GM19240 (cell line): ENCODE results near the gene ZPLD1.

Source experiments
- DNase-seq: peaks from one replicate; pipeline ENCODE4 v3.0.0; 2011; ENCODE audit warnings: low spot score; ENCODE audit not compliant: insufficient read length

The ZPLD1 gene

DNA sequence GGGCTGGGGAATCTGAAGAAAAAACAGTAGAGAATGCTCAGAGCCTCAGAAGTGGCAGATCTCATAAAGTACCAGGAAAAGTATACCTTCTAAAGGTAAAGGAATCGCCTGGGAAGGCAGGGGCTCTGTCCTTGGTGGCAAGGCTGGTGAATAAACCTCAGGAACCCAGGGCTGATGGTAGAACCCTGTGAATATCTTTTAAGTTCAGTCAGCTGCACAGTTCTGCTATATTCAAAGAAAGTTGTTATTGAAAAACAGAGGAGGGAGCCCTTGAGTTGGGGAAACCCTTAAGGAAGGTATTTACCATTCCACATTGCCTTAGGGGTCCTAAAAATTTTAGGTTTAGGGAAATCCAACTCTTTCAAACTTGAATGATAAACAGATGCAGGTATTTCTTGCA is 31.2 kb downstream of the ZPLD1 start:
- DNase-seq: no peak

DNA sequence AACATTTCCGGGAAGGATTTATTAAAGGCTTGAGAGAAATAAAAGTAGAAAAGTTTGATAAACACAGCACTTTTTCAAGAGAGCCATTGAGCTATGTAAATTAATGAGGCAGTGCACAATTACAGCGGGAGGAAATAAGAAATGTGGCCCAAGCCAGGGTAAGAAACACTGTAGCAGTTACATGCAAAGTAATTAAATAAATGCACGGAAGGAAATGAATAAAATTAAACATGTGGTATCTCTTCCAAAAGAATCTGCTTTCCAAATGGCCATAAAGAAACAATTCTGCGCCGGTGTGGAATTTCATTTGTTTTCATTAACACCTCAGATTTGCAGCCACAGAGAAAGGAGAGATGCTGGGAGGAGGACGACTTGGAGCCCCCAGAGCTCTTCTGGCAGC is 35.3 kb downstream of the ZPLD1 start:
- no peak for DNase-seq

DNA sequence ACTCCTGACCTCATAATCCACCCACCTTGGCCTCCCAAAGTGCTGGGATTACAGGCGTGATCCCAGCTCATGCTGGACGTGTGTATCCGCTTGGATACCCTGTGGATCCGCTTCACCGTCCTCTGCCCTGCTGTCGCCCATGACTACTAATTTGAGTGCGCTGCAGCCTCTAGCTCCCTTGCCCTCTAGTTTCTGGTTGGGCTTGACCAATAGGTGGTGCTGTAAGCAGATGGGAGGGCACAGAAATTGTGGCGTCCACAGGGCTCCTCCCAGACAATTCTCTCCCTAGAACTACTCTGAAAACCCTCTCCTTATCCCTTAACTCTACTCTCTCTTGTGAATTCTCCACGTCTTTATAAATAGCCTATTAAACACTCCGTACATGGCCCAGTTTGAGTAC is 36.2 kb downstream of the ZPLD1 start:
- no peak for DNase-seq

GRCh38 chr3:102471491-102471890 is 36.7 kb downstream of the ZPLD1 start:
- DNase-seq: no peak

DNA sequence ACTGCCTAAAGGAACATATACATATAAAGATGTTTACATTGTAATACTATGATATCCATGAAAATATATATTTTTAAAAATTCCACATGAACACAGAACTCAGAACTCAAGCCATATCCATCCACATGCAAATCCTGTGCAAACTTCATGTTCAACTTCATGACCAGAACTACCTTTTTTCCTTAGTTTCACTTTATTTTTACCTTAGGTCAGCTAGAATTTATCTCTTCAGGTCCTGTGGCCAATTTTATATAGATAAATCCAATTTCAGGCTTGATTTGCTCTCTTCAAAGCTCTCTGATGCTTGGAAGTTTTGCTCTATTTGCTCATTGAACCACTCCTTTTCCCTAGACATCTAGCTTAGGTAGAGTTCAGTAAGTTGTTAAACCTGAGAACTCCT is 38.8 kb downstream of the ZPLD1 start:
- DNase-seq: no peak

GRCh38 chr3:102474207-102474606 is 39.4 kb downstream of the ZPLD1 start:
- no peak for DNase-seq

DNA sequence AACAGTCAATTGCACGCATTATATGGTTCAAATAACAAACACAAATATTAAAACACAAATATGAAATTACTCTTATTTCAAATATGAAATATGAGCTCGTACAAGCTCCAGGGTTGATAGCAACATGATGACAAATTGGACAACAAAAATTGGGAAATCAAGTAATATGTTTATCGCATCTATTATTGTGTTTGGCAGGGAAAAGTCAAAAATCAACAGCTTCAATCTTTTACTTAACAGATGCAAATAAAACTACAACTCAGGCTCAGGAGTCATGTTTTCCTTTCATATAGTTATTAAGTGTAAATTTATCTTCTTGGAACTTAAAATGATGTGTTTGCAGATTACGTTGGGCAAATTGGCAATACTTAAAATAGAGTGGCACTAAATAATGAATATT is 41.4 kb downstream of the ZPLD1 start:
- no peak for DNase-seq

- no peak for DNase-seq
Measured at GRCh38 chr3:102478160-102478559, 43.3 kb downstream of the ZPLD1 start.

DNA sequence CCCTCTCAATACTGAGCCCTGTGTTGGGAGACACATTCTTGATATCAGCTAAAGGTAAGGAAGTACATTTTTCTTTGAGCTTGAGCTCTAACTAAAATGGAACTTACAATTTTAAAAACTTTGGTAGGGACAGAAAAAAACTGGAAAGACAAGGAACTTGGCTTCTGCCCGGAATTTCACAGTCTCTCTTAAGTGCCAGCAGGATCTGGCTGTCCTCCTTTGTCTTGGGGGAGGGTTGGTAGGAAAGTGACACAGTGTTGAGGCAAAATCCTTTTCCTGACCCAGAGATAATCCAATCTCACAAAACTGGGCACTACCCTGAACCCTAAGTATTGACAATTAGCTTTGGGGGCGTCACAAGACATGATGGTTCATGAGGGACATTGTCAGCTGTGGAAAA is 45.3 kb downstream of the ZPLD1 start:
- no peak for DNase-seq

DNA sequence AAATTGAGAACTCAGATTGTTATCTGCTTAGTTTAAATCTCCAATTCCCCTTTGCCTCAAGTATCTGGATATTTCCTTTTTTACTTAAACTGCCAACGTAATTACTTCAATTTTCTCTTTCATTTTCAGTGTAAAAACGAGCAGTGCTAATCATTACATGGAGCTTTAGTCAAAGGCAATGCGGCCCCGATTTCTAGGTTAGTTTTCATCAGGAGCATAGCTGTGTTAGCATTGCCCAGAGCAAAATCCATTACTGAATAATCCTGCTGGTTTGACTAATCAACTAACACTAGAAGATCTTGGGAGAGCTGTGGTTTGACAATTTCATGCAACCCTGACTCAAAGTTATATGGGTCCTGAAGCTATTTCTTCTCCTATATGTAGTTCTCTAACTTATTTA is 46.2 kb downstream of the ZPLD1 start:
- no peak for DNase-seq

GRCh38 chr3:102483556-102483955 is 48.7 kb downstream of the ZPLD1 start:
- no peak for DNase-seq

DNA sequence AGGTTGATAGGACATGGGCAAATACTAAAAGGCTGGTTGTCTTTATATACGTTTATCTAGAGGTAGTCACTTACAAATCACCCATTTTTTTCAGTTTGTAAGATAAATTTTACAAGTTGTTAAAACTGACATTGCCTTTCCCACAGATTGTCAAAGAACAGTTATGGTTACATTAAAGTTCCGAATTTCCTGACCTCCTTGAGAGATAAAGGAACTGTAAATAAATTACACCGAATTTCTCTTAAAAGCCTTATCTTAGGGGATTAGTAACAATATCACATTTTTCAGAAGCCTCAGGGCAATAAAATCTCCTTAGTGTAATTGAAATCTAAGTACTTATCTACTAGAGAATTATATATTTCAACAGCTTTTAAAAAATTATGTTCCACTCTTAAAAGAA is 49.5 kb downstream of the ZPLD1 start:
- no peak for DNase-seq

- DNase-seq: no peak
Measured at GRCh38 chr3:102485701-102486100, 50.9 kb downstream of the ZPLD1 start.

DNA sequence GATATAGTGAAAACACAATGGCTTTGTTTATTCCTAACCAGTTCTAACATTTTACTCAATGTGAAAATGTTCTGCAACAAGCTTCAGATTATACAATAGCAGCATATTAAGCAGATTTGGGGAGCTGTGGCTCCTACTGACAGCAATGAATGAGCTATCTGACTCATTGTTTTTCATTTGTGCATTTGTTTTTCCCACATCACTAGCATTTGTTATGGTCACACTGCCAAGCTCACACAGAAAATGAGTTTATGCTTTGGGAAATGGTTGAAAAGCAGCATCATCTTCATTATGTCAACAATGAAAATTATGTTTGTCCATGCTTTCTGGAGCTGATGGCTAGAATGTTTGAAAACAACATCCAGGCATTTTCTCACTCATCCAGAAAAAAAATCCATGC is 53.5 kb downstream of the ZPLD1 start:
- DNase-seq: no peak

- DNase-seq: no peak
Measured at GRCh38 chr3:102492300-102492699, 57.5 kb downstream of the ZPLD1 start.

DNA sequence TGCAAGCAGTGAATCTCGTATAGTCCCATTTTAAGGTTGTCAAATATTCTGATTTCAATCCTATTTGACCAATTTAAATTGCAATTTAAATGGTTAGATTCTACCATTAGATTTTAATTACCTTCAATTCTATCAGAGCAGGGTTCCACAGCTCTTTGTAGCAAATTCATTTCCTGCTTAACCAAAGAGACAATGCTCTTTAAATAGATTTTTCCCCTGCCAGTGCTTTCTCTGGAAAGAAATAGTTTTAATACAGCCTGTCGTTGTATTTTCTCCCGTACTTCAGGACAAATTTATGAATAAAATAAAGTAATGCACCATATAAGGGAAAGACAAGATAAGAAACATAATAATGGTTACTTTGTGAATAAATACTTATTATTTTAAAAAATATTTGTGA is 62.8 kb downstream of the ZPLD1 start:
- no peak for DNase-seq

- no peak for DNase-seq
Measured at GRCh38 chr3:102505542-102505941, 70.7 kb downstream of the ZPLD1 start.

DNA sequence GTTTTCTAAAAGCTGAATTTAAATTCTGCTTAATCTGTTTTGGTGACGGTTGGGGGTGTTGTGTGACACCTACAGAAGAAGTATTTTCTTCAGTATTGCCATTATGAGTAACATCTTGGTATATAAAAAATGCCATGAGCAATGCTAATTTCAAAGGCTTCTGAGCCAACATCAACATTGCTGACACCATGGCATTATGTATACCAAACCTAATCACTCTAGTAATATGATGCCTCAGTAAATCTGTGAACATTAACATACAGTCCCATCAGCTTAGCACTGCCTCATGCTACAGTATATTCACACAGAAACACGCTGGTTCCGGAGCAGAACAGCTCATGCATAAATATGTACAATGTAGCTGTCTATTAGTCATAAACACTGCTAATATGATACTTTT is 75.8 kb downstream of the ZPLD1 start:
- no peak for DNase-seq

DNA sequence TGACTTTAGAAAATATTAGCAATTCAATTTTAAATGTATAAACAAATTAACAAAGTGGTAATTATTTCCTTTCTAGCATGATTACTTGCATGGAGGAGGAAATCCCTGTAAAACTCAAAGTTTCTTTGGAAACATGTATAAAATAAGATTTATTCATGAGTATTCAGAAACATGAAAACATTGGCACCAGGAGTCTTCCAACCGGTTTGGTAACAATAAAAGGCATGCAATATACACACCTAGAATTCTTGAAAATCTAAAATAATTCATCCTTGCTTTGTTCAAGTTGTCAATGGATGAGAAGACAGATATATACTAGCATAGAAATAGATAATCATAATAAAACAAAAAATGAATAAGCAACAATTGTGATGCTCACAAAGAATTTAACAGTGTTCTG is 76.4 kb downstream of the ZPLD1 start:
- no peak for DNase-seq

- no peak for DNase-seq
Measured at GRCh38 chr3:102511639-102512038, 76.8 kb downstream of the ZPLD1 start.

DNA sequence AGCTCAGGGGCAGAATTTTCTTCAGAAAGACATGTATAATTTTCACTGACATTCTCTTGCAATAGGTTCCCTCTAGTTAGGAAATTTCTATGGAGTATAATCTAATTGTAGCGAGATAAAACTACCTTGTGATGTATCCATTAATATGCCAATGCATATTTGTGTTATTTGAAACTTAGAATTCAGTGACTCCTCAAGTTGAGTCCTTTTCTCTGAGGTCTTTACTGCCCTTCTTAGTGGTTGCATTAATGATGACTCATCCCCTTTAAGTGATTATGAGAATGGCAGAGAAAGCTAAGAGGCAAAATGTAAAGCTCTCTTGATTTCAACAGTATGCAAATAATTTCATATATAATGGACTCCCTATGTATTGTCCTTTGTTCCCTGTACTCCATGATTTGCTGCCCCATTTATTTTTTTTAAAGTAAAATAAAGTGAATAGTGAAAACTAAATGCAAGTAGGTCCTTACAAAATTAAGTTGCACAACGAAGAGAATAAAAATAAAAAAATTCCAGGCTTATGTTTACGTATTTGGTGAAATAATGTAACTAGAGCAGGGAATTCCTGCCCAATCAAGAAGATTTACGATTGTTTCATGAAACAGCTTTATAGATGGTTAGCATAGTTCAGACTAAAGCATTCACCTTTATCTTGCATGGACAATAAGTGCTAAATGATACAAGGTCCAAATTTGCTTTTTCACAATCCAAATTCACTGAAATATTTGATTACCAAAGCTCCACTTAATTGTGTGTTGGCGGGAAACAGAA is 78.1 kb downstream of the ZPLD1 start:
- no peak for DNase-seq

DNA sequence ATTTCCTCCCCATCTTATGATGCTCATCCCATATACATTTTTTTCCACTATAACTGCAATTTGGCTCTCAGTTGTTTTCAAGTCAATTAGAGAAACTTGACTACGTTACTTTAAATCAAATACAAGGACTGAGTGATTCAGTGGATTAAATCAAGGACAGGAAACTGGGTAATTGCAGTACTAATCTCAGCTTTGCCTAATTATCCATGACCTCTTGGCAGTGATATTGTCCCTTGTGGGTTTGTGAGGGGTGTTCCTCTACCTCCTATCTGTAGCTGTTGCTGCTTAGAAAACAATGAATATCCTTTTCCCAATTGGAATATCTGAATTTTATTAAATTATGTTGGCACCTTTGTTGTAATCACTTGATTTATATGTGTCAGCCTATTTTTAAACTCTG is 79.4 kb downstream of the ZPLD1 start:
- DNase-seq: no peak

GRCh38 chr3:102521246-102521645 is 86.4 kb downstream of the ZPLD1 start:
- no peak for DNase-seq

DNA sequence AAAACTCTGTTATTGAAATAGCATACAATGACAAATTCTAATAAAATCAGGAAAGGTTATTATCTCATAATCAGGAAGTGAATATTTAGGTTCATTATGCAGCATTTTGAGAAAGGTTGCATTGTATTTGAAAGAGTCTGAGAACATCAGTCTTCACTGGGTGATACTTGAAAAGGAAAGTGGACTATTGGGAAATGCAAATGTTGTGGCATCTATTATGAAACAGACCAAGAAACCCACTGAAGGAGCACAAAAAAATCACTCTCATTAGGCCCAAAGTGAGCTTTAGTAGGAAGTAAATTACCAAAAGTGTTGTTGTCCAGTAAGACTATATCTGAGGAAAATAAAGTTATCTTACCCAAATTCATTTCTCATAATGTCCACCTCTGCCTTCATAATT is 90.8 kb downstream of the ZPLD1 start:
- no peak for DNase-seq
